Stimulated activated naive CD8-positive, alpha-beta T cell treated with anti-CD3 and anti-CD28 coated beads, Interleukin-15, Interleukin-2, amounts not matched to agents 100 ng/mL and 50 ng/mL, for 24 hours (primary cell): Measurements from ENCODE around the gene PGLYRP3.

ENCODE experiments used
- H3K27ac Mint-ChIP-seq: one replicate; pipeline ENCODE4 v1.8.0; 2021; ENCODE audit warnings: mild to moderate bottlenecking, mixed read lengths
- H3K27me3 Mint-ChIP-seq: one replicate; pipeline ENCODE4 v1.8.0; 2021; ENCODE audit warnings: mixed read lengths
- H3K36me3 Mint-ChIP-seq: one replicate; pipeline ENCODE4 v1.8.0; 2021; ENCODE audit warnings: low read depth, mixed read lengths
- H3K4me1 Mint-ChIP-seq: one replicate; pipeline ENCODE4 v1.8.0; 2021; ENCODE audit warnings: low read depth, mixed read lengths
- H3K4me3 Mint-ChIP-seq: one replicate; pipeline ENCODE4 v1.8.0; 2021; ENCODE audit warnings: mild to moderate bottlenecking, mixed read lengths
- H3K9me3 Mint-ChIP-seq: one replicate; pipeline ENCODE4 v1.8.0; 2021; ENCODE audit warnings: mixed read lengths

PGLYRP3 gene

GRCh38 chr1:153307221-153307600 lies 5.5 kb downstream of the PGLYRP3 start:
- no peak overlapping the region for H3K4me3 Mint-ChIP-seq
- H3K36me3 Mint-ChIP-seq, result no peaks in the 10 kb centered on the region
- no peaks in the 10 kb centered on the region for H3K4me1 Mint-ChIP-seq
- H3K27ac Mint-ChIP-seq, result no peak overlapping the region
- no peaks in the 10 kb centered on the region for H3K9me3 Mint-ChIP-seq
- H3K27me3 Mint-ChIP-seq, result peaks cover 9% of the 10 kb centered on the region

DNA sequence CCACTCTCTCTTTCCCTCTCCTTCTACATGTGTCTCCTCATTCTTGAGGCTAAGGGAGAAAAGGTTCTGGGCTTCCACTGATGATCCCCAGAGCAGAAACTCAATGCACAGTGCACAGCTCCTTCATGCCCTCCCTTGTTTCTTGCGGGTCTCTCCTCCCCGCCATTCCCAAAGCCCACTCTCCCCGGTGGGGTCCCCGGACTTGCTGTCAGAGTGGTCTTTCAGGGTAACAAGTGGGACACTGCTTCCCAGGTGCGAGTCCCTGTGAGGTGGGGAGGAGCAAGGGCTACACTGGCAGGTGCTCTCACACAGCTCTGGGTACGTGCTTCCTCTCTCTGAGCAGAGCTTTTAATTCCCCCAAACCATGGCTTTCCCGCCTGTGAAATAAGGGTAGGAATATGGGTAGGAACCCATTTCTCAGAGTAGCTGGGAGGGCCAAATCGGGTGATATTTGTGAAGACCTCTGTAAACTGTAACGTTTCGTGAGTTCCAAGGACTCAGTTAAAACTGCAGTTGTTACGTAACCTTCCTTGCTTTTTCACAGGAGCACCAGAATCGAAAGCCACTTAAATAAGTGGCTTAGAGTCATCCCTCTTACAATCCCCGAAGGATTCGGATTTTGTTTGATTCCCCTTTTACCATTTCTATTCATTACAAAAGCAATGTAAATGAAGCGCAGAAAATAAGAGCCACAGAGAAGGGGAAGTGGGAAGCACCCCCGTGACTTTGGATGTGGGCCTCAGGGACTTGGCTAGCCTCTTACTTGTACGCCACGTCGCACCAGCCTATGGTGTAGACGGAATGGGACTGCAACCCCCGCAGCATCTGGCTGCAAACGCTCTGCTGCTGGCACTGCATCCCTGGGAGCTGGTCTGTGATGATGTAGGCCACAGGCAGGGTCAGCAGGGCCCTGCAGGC lies 6.2 kb downstream of the PGLYRP3 start:
- H3K27ac Mint-ChIP-seq, result no peak overlapping the region
- no peaks in the 10 kb centered on the region for H3K4me1 Mint-ChIP-seq
- H3K9me3 Mint-ChIP-seq, result no peaks in the 10 kb centered on the region
- no peaks in the 10 kb centered on the region for H3K36me3 Mint-ChIP-seq
- H3K27me3 Mint-ChIP-seq, result peaks cover 9% of the 10 kb centered on the region
- no peak overlapping the region for H3K4me3 Mint-ChIP-seq

DNA sequence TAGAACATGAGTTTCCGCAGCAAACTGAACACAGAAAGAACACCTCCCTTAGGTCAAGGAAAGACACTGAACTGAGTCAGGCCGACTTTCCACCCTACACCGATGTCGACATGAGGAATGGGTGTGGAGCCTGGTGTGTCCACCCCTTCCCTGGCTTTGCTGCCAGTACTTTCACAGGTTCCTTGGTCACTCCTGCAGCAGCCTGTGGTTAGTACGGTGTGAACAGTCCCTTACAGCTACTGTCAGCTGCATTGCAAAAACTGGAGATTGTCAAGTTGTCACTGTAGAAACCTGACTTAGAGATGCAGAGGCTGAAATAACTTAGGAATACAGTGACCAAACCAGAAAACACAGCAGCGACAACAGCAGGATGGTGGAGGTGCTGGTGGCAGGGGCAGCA lies 7.1 kb downstream of the PGLYRP3 start:
- H3K36me3 Mint-ChIP-seq, result no peaks in the 10 kb centered on the region
- no peaks in the 10 kb centered on the region for H3K4me1 Mint-ChIP-seq
- no peak overlapping the region for H3K27ac Mint-ChIP-seq
- peaks cover 9% of the 10 kb centered on the region for H3K27me3 Mint-ChIP-seq
- H3K4me3 Mint-ChIP-seq, result no peak overlapping the region
- no peaks in the 10 kb centered on the region for H3K9me3 Mint-ChIP-seq

- Mint-ChIP-seq H3K9me3 (no peaks in the 10 kb centered on the region), H3K27me3 (peaks cover 9% of the 10 kb centered on the region), H3K4me1 (no peaks in the 10 kb centered on the region), H3K27ac (no peak overlapping the region), H3K36me3 (no peaks in the 10 kb centered on the region), H3K4me3 (no peak overlapping the region)
Observed at GRCh38 chr1:153302308-153302707, 10.4 kb downstream of the PGLYRP3 start.

DNA sequence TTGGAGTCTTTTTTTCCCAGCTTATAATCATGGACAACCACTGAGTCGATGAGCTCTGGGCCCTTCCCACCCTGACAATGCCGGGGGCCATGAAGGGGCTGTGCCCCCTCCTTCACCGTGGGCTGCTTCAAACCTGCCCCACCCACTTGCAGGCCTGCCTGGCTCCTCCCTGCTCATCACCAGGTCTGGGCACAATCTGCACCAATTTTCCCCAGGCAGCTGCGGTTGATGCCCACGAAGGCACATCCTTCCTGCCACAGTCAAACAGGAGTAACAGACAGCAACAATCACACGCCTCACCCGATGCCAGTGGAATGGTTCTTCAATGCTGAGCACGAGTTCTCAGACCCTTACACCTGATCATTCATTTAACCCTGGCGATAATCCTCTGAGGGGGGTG lies 18.9 kb downstream of the PGLYRP3 start:
- no peaks in the 10 kb centered on the region for H3K36me3 Mint-ChIP-seq
- no peaks in the 10 kb centered on the region for H3K9me3 Mint-ChIP-seq
- peaks cover 14% of the 10 kb centered on the region for H3K27me3 Mint-ChIP-seq
- H3K4me1 Mint-ChIP-seq, result peaks cover 27% of the 10 kb centered on the region
- no peak overlapping the region for H3K27ac Mint-ChIP-seq
- peak overlapping the region; percentile 8 for H3K4me3 Mint-ChIP-seq

DNA sequence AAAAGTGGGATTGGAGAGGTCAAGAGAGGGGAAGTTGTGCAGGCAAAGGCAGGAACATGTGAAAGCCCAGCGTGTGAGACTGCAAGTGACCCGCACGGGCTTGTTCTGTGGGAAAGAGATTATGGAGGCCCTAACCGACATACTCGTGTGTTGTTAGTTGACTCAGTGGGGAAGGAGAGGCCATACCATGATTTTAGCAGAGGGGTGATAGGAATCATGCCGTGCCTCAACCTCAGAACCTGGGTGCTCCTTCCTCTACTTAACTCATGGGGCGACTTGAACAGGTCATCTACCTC lies 19.3 kb downstream of the PGLYRP3 start:
- peaks cover 27% of the 10 kb centered on the region for H3K4me1 Mint-ChIP-seq
- no peaks in the 10 kb centered on the region for H3K36me3 Mint-ChIP-seq
- peaks cover 14% of the 10 kb centered on the region for H3K27me3 Mint-ChIP-seq
- H3K27ac Mint-ChIP-seq, result no peak overlapping the region
- H3K9me3 Mint-ChIP-seq, result no peaks in the 10 kb centered on the region
- H3K4me3 Mint-ChIP-seq, result no peak overlapping the region

DNA sequence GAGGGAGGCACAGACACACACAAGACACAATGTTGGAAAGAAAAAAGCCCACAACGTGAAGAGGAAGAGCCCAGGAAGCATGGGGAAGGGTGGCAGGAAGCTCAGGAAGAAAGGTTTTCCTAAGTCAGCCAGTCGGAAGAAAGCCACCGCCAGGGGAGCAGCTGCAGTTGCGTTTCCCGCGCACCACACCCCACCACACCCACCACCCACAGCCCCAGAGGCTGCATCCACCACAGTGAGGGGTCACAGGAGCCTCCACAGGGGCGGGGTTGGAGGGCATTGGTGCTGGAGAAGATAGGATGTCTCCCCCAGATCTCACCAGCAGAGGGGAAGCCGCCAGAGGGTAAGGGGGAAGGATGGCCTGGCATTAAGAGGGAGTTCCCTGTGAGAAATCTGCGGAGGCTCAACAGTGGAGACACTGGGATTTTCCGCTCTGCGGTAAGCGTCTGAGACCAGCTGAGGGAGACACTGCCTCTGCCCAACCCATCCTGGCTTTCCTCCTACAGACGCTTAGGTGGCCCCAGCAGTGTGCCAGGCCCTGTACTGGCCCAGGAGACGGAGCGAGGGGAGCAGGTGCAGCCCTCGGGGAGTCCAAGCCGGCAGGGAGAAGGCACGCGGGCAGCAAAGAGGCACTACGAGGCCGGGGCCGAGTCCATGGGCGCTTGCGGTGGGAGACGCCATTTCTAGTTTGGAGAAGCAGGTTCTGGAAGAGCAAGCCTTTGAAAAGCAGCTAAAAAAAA lies 19.8 kb downstream of the PGLYRP3 start:
- Mint-ChIP-seq H3K4me1 (peaks cover 27% of the 10 kb centered on the region), H3K9me3 (no peaks in the 10 kb centered on the region), H3K27ac (no peak overlapping the region), H3K27me3 (peaks cover 14% of the 10 kb centered on the region), H3K4me3 (no peak overlapping the region), H3K36me3 (no peaks in the 10 kb centered on the region)

- Mint-ChIP-seq H3K9me3 (no peaks in the 10 kb centered on the region), H3K27me3 (peaks cover 14% of the 10 kb centered on the region), H3K4me3 (no peak overlapping the region), H3K27ac (no peak overlapping the region), H3K4me1 (peaks cover 27% of the 10 kb centered on the region), H3K36me3 (no peaks in the 10 kb centered on the region)
Observed at GRCh38 chr1:153292185-153292584, 20.6 kb downstream of the PGLYRP3 start.

GRCh38 chr1:153291514-153291913 lies 21.2 kb downstream of the PGLYRP3 start:
- H3K4me1 Mint-ChIP-seq, result peaks cover 27% of the 10 kb centered on the region
- no peaks in the 10 kb centered on the region for H3K9me3 Mint-ChIP-seq
- peaks cover 14% of the 10 kb centered on the region for H3K27me3 Mint-ChIP-seq
- H3K27ac Mint-ChIP-seq, result no peak overlapping the region
- H3K4me3 Mint-ChIP-seq, result no peak overlapping the region
- H3K36me3 Mint-ChIP-seq, result no peaks in the 10 kb centered on the region

DNA sequence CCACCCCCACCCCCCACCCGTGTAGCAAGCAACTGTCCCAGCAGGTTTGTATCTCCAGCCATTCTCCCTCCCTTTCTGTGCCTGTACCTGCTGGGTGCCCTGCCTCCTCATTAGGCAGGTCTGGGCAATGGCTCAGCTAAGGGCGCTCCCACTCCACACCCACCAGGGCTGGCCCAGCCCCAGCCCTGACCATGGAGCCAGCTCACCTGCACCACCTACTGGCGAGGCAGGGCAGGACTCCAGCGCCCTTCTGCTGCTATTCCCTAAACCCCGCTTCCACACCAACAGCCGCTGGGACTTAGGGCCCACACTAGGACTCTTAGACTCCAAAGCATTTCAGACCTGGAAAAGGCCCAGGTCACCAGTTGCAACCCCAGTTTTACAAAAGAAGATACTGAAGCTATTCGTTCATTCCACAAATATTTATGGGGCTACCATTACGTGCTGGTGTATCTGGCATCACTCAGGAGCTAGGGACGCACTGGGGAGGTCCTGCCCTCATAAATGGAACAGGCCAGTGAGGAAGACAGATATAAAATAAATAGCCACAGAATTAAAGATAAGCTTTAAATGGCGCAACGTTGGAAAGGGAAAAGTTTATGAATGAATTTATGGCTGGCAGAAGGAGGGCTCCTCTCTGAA lies 24.0 kb downstream of the PGLYRP3 start:
- Mint-ChIP-seq H3K4me3 (no peak overlapping the region), H3K9me3 (no peaks in the 10 kb centered on the region), H3K27ac (no peak overlapping the region)

GRCh38 chr1:153277852-153278251 lies 34.9 kb downstream of the PGLYRP3 start:
- Mint-ChIP-seq H3K4me1 (no peaks in the 10 kb centered on the region), H3K27me3 (peaks cover 45% of the 10 kb centered on the region)

More for the DNA sequence above, 24.0 kb downstream of the PGLYRP3 start:
- Mint-ChIP-seq H3K36me3 (no peaks in the 10 kb centered on the region), H3K27me3 (peaks cover 10% of the 10 kb centered on the region), H3K4me1 (peaks cover 20% of the 10 kb centered on the region)

GRCh38 chr1:153272186-153272585 lies 40.6 kb downstream of the PGLYRP3 start:
- Mint-ChIP-seq H3K4me3 (no peak overlapping the region), H3K4me1 (no peaks in the 10 kb centered on the region), H3K27me3 (peaks cover 57% of the 10 kb centered on the region), H3K9me3 (no peaks in the 10 kb centered on the region), H3K36me3 (no peaks in the 10 kb centered on the region), H3K27ac (no peak overlapping the region)

More at GRCh38 chr1:153277852-153278251, 34.9 kb downstream of the PGLYRP3 start:
- no peaks in the 10 kb centered on the region for H3K36me3 Mint-ChIP-seq
- H3K9me3 Mint-ChIP-seq, result no peaks in the 10 kb centered on the region
- H3K27ac Mint-ChIP-seq, result no peak overlapping the region
- no peak overlapping the region for H3K4me3 Mint-ChIP-seq

- Mint-ChIP-seq H3K27me3 (peaks cover 57% of the 10 kb centered on the region), H3K27ac (no peak overlapping the region), H3K36me3 (no peaks in the 10 kb centered on the region), H3K9me3 (no peaks in the 10 kb centered on the region), H3K4me3 (no peak overlapping the region), H3K4me1 (no peaks in the 10 kb centered on the region)
Observed at GRCh38 chr1:153271711-153272110, 41.0 kb downstream of the PGLYRP3 start.

DNA sequence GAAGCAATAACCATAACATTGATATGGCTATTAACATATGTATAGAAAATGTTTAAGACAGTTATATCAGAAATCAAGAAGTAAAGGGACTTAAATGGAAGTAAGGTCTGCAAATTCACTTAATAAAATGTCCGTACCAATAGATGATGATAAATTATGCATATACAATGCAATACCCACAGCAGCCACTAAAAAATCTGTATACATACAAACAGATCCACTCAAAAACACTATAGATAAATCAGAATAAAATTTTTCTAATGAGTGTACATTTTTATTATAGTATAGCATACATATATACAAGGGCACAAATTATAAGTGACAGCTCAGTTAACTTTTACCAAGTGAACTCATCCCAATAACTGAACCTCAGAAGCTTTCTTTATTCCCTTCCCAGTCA lies 47.3 kb downstream of the PGLYRP3 start:
- Mint-ChIP-seq H3K27ac (no peak overlapping the region), H3K4me1 (peaks cover 25% of the 10 kb centered on the region), H3K9me3 (no peaks in the 10 kb centered on the region), H3K27me3 (peaks cover 80% of the 10 kb centered on the region), H3K4me3 (no peak overlapping the region), H3K36me3 (no peaks in the 10 kb centered on the region)

DNA sequence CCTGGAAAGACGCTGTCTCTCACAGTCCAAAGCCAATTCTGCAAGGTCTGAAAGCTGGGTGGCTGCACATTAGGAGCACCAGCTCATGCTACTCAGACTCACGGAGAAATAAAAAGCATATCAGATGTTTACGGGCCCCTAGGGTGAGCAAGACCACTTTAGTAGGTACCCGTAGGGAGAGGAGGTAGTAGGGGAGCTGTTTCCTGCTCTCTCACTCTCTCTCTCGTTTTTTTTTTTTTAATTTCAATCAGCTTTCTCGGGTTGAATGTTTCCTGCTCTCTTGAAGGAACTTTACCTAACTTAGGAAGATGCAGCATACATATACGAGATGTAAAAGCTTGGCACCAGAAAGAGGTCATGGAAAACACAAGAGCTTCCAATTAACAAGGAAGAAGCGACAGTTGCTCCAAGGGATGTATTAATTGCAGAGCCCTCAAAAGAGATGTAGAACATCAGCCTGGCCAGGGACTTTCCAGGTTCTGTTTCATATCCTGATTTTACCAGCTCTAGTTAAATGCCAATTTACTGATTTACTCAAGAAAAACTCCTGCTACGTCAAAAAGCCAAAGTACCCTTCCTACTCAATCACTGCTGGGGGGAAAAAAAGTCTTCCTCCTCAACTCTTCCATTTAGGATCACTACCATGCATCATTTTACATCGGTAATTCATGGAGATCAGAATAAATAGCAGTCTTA lies 50.1 kb downstream of the PGLYRP3 start:
- Mint-ChIP-seq H3K4me1 (peaks cover 28% of the 10 kb centered on the region), H3K36me3 (no peaks in the 10 kb centered on the region), H3K27me3 (peaks cover 81% of the 10 kb centered on the region), H3K27ac (peak overlapping the region; percentile 13), H3K9me3 (no peaks in the 10 kb centered on the region), H3K4me3 (peak overlapping the region; percentile 69)
